PFSK-1 (cell line): Measurements from ENCODE around the gene KANK4.

Experiments
- POLR2AphosphoS5 ChIP-seq: IDR thresholded peaks from 2 replicates; pipeline ENCODE4 v1.6.1; 2012; ENCODE audit warnings: low read depth, mild to moderate bottlenecking, control low read depth, low read length, moderate library complexity
- TAF1 ChIP-seq: IDR thresholded peaks from 2 replicates; pipeline ENCODE4 v1.6.1; 2012; ENCODE audit warnings: low read length, control low read depth, borderline replicate concordance; ENCODE audit not compliant: insufficient read depth
- TF ChIP-seq, protein P1 (sequence below), 2 experiments: IDR thresholded peaks; 2 replicates each; pipeline versions ENCODE4 v1.6.1 to v1.8.0; 2011 to 2012; ENCODE audit warnings: low read depth in 2 of 2, low read length in 2 of 2, control low read depth in 1 of 2, inconsistent platforms in 1 of 2, mild to moderate bottlenecking in 1 of 2, moderate library complexity in 1 of 2; ENCODE audit not compliant: insufficient read depth in 1 of 2

- TF ChIP-seq, protein P1, sequence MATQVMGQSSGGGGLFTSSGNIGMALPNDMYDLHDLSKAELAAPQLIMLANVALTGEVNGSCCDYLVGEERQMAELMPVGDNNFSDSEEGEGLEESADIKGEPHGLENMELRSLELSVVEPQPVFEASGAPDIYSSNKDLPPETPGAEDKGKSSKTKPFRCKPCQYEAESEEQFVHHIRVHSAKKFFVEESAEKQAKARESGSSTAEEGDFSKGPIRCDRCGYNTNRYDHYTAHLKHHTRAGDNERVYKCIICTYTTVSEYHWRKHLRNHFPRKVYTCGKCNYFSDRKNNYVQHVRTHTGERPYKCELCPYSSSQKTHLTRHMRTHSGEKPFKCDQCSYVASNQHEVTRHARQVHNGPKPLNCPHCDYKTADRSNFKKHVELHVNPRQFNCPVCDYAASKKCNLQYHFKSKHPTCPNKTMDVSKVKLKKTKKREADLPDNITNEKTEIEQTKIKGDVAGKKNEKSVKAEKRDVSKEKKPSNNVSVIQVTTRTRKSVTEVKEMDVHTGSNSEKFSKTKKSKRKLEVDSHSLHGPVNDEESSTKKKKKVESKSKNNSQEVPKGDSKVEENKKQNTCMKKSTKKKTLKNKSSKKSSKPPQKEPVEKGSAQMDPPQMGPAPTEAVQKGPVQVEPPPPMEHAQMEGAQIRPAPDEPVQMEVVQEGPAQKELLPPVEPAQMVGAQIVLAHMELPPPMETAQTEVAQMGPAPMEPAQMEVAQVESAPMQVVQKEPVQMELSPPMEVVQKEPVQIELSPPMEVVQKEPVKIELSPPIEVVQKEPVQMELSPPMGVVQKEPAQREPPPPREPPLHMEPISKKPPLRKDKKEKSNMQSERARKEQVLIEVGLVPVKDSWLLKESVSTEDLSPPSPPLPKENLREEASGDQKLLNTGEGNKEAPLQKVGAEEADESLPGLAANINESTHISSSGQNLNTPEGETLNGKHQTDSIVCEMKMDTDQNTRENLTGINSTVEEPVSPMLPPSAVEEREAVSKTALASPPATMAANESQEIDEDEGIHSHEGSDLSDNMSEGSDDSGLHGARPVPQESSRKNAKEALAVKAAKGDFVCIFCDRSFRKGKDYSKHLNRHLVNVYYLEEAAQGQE (IDR thresholded peaks at IDR 0.05; ENCODE audit: insufficient read depth in 1 of 2, low read depth in 2 of 2, low read length in 2 of 2) = no peak
- TF ChIP-seq TAF1 = no peak
- no peak for TF ChIP-seq POLR2AphosphoS5
Measured at GRCh38 chr1:62274496-62275485, 44.4 kb downstream of the KANK4 start.
